GM12878 (cell line): ENCODE measurements around the gene SCLT1. TPM values are rescaled to one million over a fixed set of nuclear protein-coding genes. Genes with fewer than 3 reads are reported as not detected.

Experiments used
- ASH2L ChIP-seq: fragments of 300-600, 200-600 bp; sonication (generic); IDR thresholded peaks from 2 replicates; pipeline ENCODE4 v1.6.1; 2017; ENCODE audit warnings: low read depth, mild to moderate bottlenecking, borderline replicate concordance
- CHD1 ChIP-seq: IDR thresholded peaks from 2 replicates; pipeline ENCODE4 v1.6.1; 2012; ENCODE audit warnings: low read depth, low read length, improper control_type of control experiment
- EED ChIP-seq: sonication (generic); IDR thresholded peaks from 2 replicates; pipeline ENCODE4 v1.6.1; 2016; ENCODE audit warnings: antibody characterized with exemption, low read depth
- EP300 ChIP-seq, 2 experiments: fragments of 150-350 bp in 1 of 2; IDR thresholded peaks; 2 replicates each; pipeline ENCODE4 v1.6.1; 2011 to 2012; ENCODE audit warnings: low read depth in 2 of 2, low read length in 2 of 2, borderline replicate concordance in 1 of 2, improper control_type of control experiment in 1 of 2, inconsistent platforms in 1 of 2; ENCODE audit not compliant: control insufficient read depth in 1 of 2
- HDAC2 ChIP-seq: fragments of 200-600 bp; sonication (generic); IDR thresholded peaks from 2 replicates; pipeline ENCODE4 v1.6.1; 2017
- IKZF2 ChIP-seq, 2 experiments: fragments of 450-650 bp; IDR thresholded peaks; 2 replicates each; pipeline ENCODE4 v1.6.1; 2017; ENCODE audit warnings: mild to moderate bottlenecking in 2 of 2, moderate library complexity in 2 of 2
- MTA3 ChIP-seq: IDR thresholded peaks from 2 replicates; pipeline ENCODE4 v1.6.1; 2012; ENCODE audit warnings: low read length, inconsistent platforms, borderline replicate concordance
- NBN ChIP-seq: fragments of 450-650 bp; IDR thresholded peaks from 2 replicates; pipeline ENCODE4 v1.6.1; 2016
- NR2F1 ChIP-seq: fragments of 450-650 bp; conservative IDR thresholded peaks from 2 replicates; pipeline ENCODE4 v1.6.1; 2017; ENCODE audit warnings: mild to moderate bottlenecking
- PML ChIP-seq: IDR thresholded peaks from 2 replicates; pipeline ENCODE4 v1.6.1; 2012; ENCODE audit warnings: low read length, inconsistent platforms
- POU2F2 ChIP-seq: IDR thresholded peaks from 3 replicates; pipeline ENCODE4 v1.6.1; 2011; ENCODE audit warnings: low read depth, mild to moderate bottlenecking, low read length, borderline replicate concordance
- RELA ChIP-seq: fragments of 450-650 bp; IDR thresholded peaks from 2 replicates; pipeline ENCODE4 v1.8.0; 2014; ENCODE audit warnings: borderline replicate concordance; ENCODE audit not compliant: partially characterized antibody
- SMAD1 ChIP-seq: fragments of 450-650 bp; IDR thresholded peaks from 2 replicates; pipeline ENCODE4 v1.6.1; 2018; ENCODE audit warnings: mild to moderate bottlenecking, low read depth; ENCODE audit not compliant: partially characterized antibody
- SPI1 ChIP-seq: IDR thresholded peaks from 2 replicates; pipeline ENCODE4 v1.6.1; 2011; ENCODE audit warnings: low read depth, mild to moderate bottlenecking, low read length, moderate library complexity, borderline replicate concordance; ENCODE audit not compliant: insufficient read depth
- SRF ChIP-seq, 2 experiments: IDR thresholded peaks; 2 replicates each; pipeline ENCODE4 v1.6.1; 2011; ENCODE audit warnings: low read depth in 2 of 2, low read length in 2 of 2, mild to moderate bottlenecking in 1 of 2, moderate library complexity in 1 of 2
- TAF1 ChIP-seq: IDR thresholded peaks from 2 replicates; pipeline ENCODE4 v1.6.1; 2011; ENCODE audit warnings: mild to moderate bottlenecking, low read depth, low read length, borderline replicate concordance
- polyA plus RNA-seq, 11 experiments: library from polyadenylated mRNA; depleted of rRNA in 4 of 11; unstranded in 6 of 11; stranded (reverse) in 5 of 11; fragments of >200 nt; fragmentation: Nextera tagmentation in 4 of 11; fragmentation: Illumina TruSeq in 1 of 11; extraction: Ambion mirVana in 4 of 11; extraction: Trizol in 1 of 11; gene quantifications; 1 replicate in 1 of 11; 2 replicates in 10 of 11; pipeline versions ENCODE4 v1.2.1 to v1.2.3, GENCODE V29; 2011 to 2016; ENCODE audit warnings: inconsistent platforms in 2 of 11, missing spikeins in 2 of 11, low read depth in 1 of 11
- total RNA-seq, 4 experiments: library from RNA; depleted of rRNA in 3 of 4; stranded (reverse); fragments of >200 nt in 3 of 4; fragmentation: Illumina TruSeq in 1 of 4; extraction: Trizol in 1 of 4; gene quantifications; 2 replicates each; pipeline versions ENCODE4 v1.2.1 to v1.2.3, GENCODE V29; 2013 to 2021

Gene SCLT1
- total and polyA plus RNA-seq, 10 of the 15 experiments (the other 5 are each of a cell fraction or from before 2014, with no cell fraction given), result 7.8 to 31.4 (median 19.6) TPM

DNA sequence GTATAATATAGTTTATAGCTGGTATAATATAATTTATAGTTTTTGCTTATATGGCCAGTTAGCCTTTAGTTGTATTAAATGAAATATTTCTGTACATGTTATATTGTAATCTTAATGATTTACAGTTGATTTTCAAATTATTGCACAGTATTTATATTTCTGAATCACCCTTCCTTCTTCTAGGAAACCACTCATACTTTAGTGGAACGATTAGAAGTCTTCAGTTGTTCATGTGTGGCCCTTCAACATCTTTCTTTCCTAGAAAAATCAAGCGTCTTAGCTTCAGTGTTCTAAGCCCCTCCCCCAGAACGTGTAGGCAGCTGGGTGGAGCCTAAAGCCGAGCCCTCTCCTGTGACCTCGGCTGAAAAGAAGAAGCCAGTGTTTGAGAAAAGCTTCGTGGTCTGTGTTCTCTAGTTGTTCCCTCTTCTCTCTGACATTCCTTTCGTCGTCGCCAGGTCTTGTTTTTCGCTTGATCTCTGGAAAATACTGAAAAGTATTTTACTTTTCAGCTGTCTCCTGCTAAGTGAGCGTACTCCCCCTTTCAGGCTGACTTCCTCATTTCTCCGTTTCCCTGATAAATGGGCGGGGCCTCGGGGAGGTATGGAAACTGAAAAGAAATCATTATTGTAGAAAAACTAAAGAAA is 2.6 kb upstream of the SCLT1 start, which contains the start of gene C4orf33 (continued):
- TF ChIP-seq SPI1, result peak; percentile 95
- TF ChIP-seq NR2F1, result peak; percentile 83
- TF ChIP-seq PML, result peak; percentile 92
- no peak for TF ChIP-seq HDAC2
- peak; percentile 89 for TF ChIP-seq IKZF2 (IDR thresholded peaks at IDR 0.05)
- TF ChIP-seq TAF1, result peak; percentile 45; the same call in 1 of the 2 replicates
- TF ChIP-seq ASH2L, result 0 out of 2 replicates have a peak, but pooled peaks have one; percentile 35
- no peak for TF ChIP-seq SRF (IDR thresholded peaks at IDR 0.05; ENCODE audit: low read depth in 2 of 2, low read length in 2 of 2)
- no peak for TF ChIP-seq CHD1
- TF ChIP-seq RELA, result peak; percentile 60
- peak; percentile 59; the same call in 1 of the 3 replicates for TF ChIP-seq POU2F2
- 0 out of 4 replicates have a peak, but pooled peaks of 1 of the 2 experiments have one; percentile 8 for TF ChIP-seq EP300 (IDR thresholded peaks at IDR 0.05; ENCODE audit: borderline replicate concordance in 1 of 2, control insufficient read depth in 1 of 2, low read depth in 2 of 2, low read length in 2 of 2)
- TF ChIP-seq EED, result peak; percentile 59
- TF ChIP-seq NBN, result peak; percentile 86
- peak; percentile 62 for TF ChIP-seq SMAD1
- TF ChIP-seq MTA3, result no peak
